Liver (tissue), 9 donors: ENCODE measurements around the gene ARAF. TPM values are rescaled to one million over a fixed set of nuclear protein-coding genes. Genes with fewer than 3 reads are reported as not detected.

Experiments
- DNase-seq: peaks from one replicate; pipeline ENCODE4 v3.0.0-alpha.2; 2017; ENCODE audit warnings: low spot score
- H3K27ac ChIP-seq, 2 donors: one replicate each; pipeline ENCODE4 v1.7.0; 2013; ENCODE audit warnings: inconsistent platforms in 2 of 2, low read length in 2 of 2, control low read depth in 1 of 2, low read depth in 1 of 2, mild to moderate bottlenecking in 1 of 2
- H3K27me3 ChIP-seq, 4 donors: one replicate each; pipeline versions ENCODE4 v1.6.1 to v1.7.0; 2013; ENCODE audit warnings: low read length in 3 of 4, inconsistent platforms in 1 of 4, mild to moderate bottlenecking in 1 of 4, moderate library complexity in 1 of 4; ENCODE audit not compliant: control insufficient read depth in 4 of 4, insufficient read depth in 4 of 4
- H3K36me3 ChIP-seq, 4 donors: one replicate each; pipeline versions ENCODE4 v1.6.1 to v1.7.0; 2013; ENCODE audit warnings: low read length in 3 of 4, mild to moderate bottlenecking in 3 of 4, low read depth in 1 of 4, moderate library complexity in 1 of 4; ENCODE audit not compliant: control insufficient read depth in 4 of 4, insufficient read depth in 3 of 4
- H3K4me1 ChIP-seq, 4 donors: one replicate each; pipeline versions ENCODE4 v1.6.1 to v1.7.0; 2013; ENCODE audit warnings: low read length in 3 of 4, mild to moderate bottlenecking in 3 of 4, moderate library complexity in 1 of 4; ENCODE audit not compliant: control insufficient read depth in 4 of 4, insufficient read depth in 4 of 4
- H3K4me3 ChIP-seq, 3 donors: one replicate each; pipeline versions ENCODE4 v1.6.1 to v1.7.0; 2013; ENCODE audit warnings: low read length in 3 of 3, control low read depth in 1 of 3, low read depth in 1 of 3, mild to moderate bottlenecking in 1 of 3
- H3K9ac ChIP-seq, 2 donors: one replicate each; pipeline ENCODE4 v1.7.0; 2013; ENCODE audit warnings: low read length in 2 of 2, mild to moderate bottlenecking in 2 of 2, moderate library complexity in 2 of 2, control low read depth in 1 of 2, low read depth in 1 of 2
- H3K9me3 ChIP-seq, 4 donors: one replicate each; pipeline versions ENCODE4 v1.6.1 to v1.7.0; 2013; ENCODE audit warnings: low read length in 3 of 4; ENCODE audit not compliant: control insufficient read depth in 4 of 4
- CTCF ChIP-seq: fragments of 150-350 bp; IDR thresholded peaks from 2 replicates; pipeline ENCODE4 v1.5.1; 2017; ENCODE audit warnings: improper control_type of control experiment, low read depth, low read length; ENCODE audit not compliant: missing input control
- EGR1 ChIP-seq, 2 donors: IDR thresholded peaks; 2 replicates each; pipeline ENCODE4 v1.6.1; 2016 to 2018; ENCODE audit warnings: antibody characterized with exemption in 2 of 2, low read depth in 2 of 2
- FOXA1 ChIP-seq: IDR thresholded peaks from 2 replicates; pipeline ENCODE4 v1.6.1; 2016; ENCODE audit warnings: antibody characterized with exemption
- FOXA2 ChIP-seq: IDR thresholded peaks from 2 replicates; pipeline ENCODE4 v1.6.1; 2016; ENCODE audit warnings: antibody characterized with exemption
- HNF4A ChIP-seq, 2 donors: conservative IDR thresholded peaks; 2 replicates each; pipeline ENCODE4 v1.6.1; 2016; ENCODE audit warnings: antibody characterized with exemption in 2 of 2, mild to moderate bottlenecking in 2 of 2
- HNF4G ChIP-seq: IDR thresholded peaks from 2 replicates; pipeline ENCODE4 v1.6.1; 2016; ENCODE audit warnings: antibody characterized with exemption
- JUND ChIP-seq, 2 donors: IDR thresholded peaks; 2 replicates each; pipeline ENCODE4 v1.6.1; 2016; ENCODE audit warnings: antibody characterized with exemption in 2 of 2
- MAX ChIP-seq: IDR thresholded peaks from 2 replicates; pipeline ENCODE4 v1.6.1; 2016; ENCODE audit warnings: antibody characterized with exemption
- RAD21 ChIP-seq, 2 donors: IDR thresholded peaks; 2 replicates each; pipeline ENCODE4 v1.6.1; 2016; ENCODE audit warnings: antibody characterized with exemption in 2 of 2, mild to moderate bottlenecking in 2 of 2
- REST ChIP-seq: IDR thresholded peaks from 2 replicates; pipeline ENCODE4 v1.6.1; 2016; ENCODE audit warnings: antibody characterized with exemption, mild to moderate bottlenecking
- RXRA ChIP-seq, 2 donors: IDR thresholded peaks; 2 replicates each; pipeline ENCODE4 v1.6.1; 2017 to 2018; ENCODE audit warnings: antibody characterized with exemption in 2 of 2, mild to moderate bottlenecking in 1 of 2
- SP1 ChIP-seq: IDR thresholded peaks from 2 replicates; pipeline ENCODE4 v1.6.1; 2018; ENCODE audit warnings: antibody characterized with exemption, mild to moderate bottlenecking
- TAF1 ChIP-seq: conservative IDR thresholded peaks from 2 replicates; pipeline ENCODE4 v1.6.1; 2016; ENCODE audit warnings: antibody characterized with exemption, mild to moderate bottlenecking
- YY1 ChIP-seq: IDR thresholded peaks from 2 replicates; pipeline ENCODE4 v1.6.1; 2016; ENCODE audit warnings: antibody characterized with exemption, mild to moderate bottlenecking
- ZBTB33 ChIP-seq: IDR thresholded peaks from 2 replicates; pipeline ENCODE4 v1.6.1; 2016; ENCODE audit warnings: antibody characterized with exemption
- whole genome bisulfite sequencing: extraction: QIAGEN DNeasy Blood & Tissue Kit; methylation state at CpG from one replicate; pipeline ENCODE4 v1.1.7; 2013; 5-methylcytosine and 5-hydroxymethylcytosine counted together
- polyA plus RNA-seq, 2 donors: library from polyadenylated mRNA; stranded (reverse) in 1 of 2; unstranded in 1 of 2; fragments of 200-250 nt in 1 of 2; fragments of >200 nt in 1 of 2; fragmentation: Nextera tagmentation in 1 of 2; extraction: Ambion mirVana in 1 of 2; gene quantifications; one replicate each; pipeline versions ENCODE4 v1.2.1 to v1.2.3, GENCODE V29; 2013 to 2015
- total RNA-seq, 2 donors: library from RNA; depleted of rRNA; stranded (reverse); fragments of >200 nt; gene quantifications; one replicate each; pipeline ENCODE4 v1.2.3, GENCODE V29; 2014
- donor health status: healthy.
- donor health status: healthy.
- donor health status: healthy.
- donor health status: healthy.
- donor health status: healthy.

ARAF gene
- total and polyA plus RNA-seq, 4 donors, result 16.2 to 59.8 (median 38.9) TPM

- Histone ChIP-seq H3K27me3 (no peaks in the 10 kb centered on the region), H3K4me1 (peaks cover 11 to 36% (median 25%) of the 10 kb centered on the region in 4 donors), H3K9ac (peak overlapping the region; percentile 31 to 64), H3K36me3 (no peaks in the 10 kb centered on the region), H3K9me3 (no peaks in the 10 kb centered on the region), H3K27ac (peak overlapping the region; percentile 70 to 79), H3K4me3 (peak overlapping the region in 2 of 3 donors; percentile 35 to 62)
- 32% methylated on average over 20 of the region's 20 CpGs for WGBS
- DNase-seq, result peak; percentile 79
- no peak for TF ChIP-seq MAX
- TF ChIP-seq SP1, result peak; percentile 90
Measured at GRCh38 chrX:47556045-47556623, 4.9 kb upstream of the ARAF start.

- H3K4me1 ChIP-seq, result peaks cover 11 to 37% (median 27%) of the 10 kb centered on the region in 4 donors
- DNase-seq, result no peak
- H3K36me3 ChIP-seq, result peaks cover 0 to 5% (median 1%) of the 10 kb centered on the region in 4 donors
- WGBS, result 38% methylated on average over 3 of the region's 3 CpGs
- H3K4me3 ChIP-seq, result no peak overlapping the region
- H3K9me3 ChIP-seq, result no peaks in the 10 kb centered on the region
- TF ChIP-seq ZBTB33 (no peak), REST (peak; percentile 34), HNF4A (conservative IDR thresholded peaks at IDR 0.05) (peak in 1 of 2 donors; percentile 14), CTCF (no peak), HNF4G (no peak), EGR1 (IDR thresholded peaks at IDR 0.05; ENCODE audit: low read depth in 2 of 2) (no peak), FOXA2 (peak; percentile 65), MAX (peak; percentile 31), RAD21 (IDR thresholded peaks at IDR 0.05) (peak in 1 of 2 donors; percentile 4), YY1 (peak; percentile 67), RXRA (IDR thresholded peaks at IDR 0.05) (peak in 1 of 2 donors; percentile 32), FOXA1 (peak; percentile 34), JUND (IDR thresholded peaks at IDR 0.05) (no peak), SP1 (peak; percentile 58), TAF1 (no peak)
- H3K27ac ChIP-seq, result peak overlapping the region; percentile 62 to 70
- H3K27me3 ChIP-seq, result no peaks in the 10 kb centered on the region
- no peak overlapping the region for H3K9ac ChIP-seq
Measured at GRCh38 chrX:47558436-47558835, 2.6 kb upstream of the ARAF start.
